Renal cortex interstitium (tissue), 11 donors: Measurements from ENCODE around the gene KMT2E. TPM values are rescaled to one million over a fixed set of nuclear protein-coding genes. Genes with fewer than 3 reads are reported as not detected.
A peak's percentile ranks its signal among the peaks of the same experiment; 100 is the strongest.

Experiments
- DNase-seq, 11 donors: peaks; one replicate each; pipeline ENCODE4 v3.0.0-alpha.2; 2013; ENCODE audit warnings: low read depth in 9 of 11, low spot score in 4 of 11; ENCODE audit errors: extremely low read depth in 1 of 11
- polyA plus RNA-seq, 3 donors: library from polyadenylated mRNA; unstranded; fragments of 120-200 nt; gene quantifications; one replicate each; pipeline ENCODE4 v1.2.1, GENCODE V29; 2013; ENCODE audit not compliant: insufficient read length in 3 of 3

Gene KMT2E
- polyA plus RNA-seq, 3 donors: 68.2 to 79.1 (median 74.6) TPM

DNA sequence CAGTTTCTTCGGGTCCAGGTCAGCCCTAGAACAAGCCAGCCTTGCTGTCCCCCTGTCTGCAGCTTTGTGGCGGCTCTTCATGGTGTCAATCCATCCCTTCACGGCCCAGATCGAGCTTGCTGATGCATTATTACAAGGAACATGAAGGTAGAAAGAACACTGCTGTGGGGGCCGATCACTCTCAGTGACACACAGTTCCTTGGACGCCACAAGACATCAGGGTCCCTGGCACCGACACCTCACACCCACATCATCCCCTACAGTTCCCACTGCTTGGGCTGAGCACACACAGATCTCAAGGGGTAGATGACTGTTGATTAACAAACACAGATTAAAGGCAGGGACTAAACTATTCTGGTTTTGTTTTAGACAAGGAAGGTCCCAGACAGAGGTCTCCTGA lies 119.4 kb downstream of the KMT2E start:
- no peak for DNase-seq

DNA sequence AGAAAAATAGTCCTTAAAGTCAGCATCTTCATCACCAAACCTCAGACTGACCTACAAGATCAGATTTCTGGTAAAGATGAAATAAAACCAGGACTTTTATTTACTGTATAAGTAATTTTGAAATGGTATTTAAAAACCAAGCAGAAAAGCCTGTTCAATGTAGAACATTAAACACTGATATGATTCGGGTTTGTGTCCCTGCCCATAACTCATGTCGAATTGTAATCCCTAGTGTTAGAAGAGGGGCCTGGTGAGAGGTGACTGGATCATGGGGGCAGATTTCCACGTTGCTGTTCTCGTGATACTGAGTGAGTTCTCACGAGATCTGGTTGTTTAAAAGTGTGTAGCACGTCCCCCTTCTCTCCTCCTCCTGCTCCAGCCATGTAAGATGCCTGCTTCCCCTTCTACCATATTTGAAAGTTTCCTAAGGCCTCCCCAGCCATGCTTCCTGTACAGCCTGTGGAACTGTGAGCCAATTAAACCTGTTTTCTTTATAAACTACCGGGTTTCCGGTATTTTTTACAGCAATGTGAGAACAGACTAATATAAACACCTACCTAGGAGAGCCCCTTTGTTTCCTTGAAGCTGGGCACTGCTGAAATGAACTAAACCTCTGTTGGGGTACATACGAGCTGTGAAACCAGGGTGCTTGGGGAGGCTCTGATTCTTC lies 120.1 kb downstream of the KMT2E start:
- no peak for DNase-seq

DNA sequence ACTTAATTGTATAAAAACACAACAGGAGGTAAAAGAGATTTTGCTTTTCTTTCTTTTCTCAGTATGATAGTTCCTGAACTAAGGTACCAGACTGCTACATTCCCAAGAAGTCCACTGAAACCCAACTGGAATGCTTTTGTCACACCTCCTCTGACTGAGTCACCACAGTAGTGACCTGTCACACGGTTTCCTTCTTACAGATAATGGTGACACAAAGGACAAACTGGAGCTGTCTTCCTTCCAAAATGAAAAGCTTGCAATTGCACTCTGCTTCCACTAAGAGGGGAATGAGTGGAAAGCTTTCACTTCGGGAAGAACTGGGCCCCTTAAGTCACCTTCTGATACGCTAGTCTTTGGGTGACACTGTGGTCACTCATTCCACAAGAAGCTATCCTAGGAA lies 122.2 kb downstream of the KMT2E start:
- DNase-seq: no peak

DNA sequence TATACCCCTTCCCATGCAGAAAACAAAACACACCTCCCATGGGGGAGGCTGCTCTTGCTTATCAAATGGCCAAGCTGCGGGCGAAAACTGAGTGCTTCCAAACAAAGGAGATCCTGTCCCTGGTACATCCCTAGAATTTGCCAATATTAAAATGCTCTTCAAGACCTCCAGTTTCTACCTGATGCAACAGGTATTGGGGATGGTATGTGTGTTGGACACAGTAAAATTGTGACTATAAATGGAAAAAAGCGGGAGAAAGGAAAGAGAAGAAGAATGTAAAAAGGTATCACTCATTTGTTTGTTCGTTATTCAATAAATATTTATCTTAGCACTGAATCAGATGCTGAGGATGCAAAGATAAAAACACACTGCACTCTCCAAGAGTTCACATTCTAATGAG lies 123.9 kb downstream of the KMT2E start:
- DNase-seq: no peak

DNA sequence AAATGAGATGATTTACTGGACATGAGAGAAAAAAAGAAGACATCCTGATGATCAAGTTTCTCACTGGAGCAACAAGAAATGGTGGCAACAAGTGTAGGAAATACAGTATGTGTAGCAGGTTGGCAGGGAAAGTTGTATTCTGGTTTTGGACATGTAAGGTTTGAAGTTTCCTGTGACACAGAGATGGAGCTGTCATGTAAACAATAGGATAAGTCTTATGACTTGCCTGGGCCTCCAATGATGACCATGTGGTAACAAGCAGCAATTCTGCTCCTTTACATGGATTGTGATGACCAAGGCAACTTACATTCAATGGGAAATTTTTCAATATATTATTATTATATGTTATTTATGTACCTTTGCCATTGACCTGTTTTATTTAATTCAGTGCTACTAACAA lies 125.4 kb downstream of the KMT2E start:
- no peak for DNase-seq

DNA sequence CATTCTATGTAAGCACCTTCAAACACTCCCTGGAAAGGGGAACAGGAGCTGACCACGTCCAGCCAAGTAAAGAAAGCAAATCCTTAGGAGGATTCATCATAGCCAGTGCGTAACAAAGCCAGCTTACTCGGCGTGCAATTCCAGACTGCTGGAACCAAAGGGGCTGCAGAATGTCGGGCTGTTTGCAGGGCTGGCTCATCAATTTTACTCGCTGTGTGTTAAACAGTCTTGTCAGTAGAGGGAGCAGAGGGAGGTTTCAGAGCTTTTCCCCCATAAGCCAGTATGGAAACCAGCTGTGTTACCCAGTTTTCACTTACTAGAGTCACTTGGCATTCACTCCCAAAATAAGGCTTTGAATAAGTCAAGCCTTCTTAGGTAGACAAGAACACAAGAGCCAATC lies 127.1 kb downstream of the KMT2E start:
- peak in 3 of 11 donors; percentile 13 to 31 (median 17) for DNase-seq

DNA sequence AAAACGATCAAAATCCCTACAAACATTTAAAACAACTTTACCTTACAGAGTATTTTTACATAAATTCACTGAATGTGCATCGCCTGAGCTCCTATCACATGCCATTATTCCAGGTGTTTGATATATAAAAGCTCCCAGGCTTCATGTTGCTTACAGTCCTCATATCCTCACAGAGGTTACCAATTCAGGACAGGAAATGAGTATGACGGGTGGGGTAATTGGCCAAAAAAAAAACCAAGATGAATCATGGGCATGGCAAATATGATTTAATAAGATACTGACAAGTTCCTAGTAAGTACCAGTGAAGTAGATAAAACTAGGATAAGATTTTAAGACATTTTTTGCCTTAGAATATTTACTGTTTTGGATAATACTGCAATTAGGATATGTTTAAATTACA lies 135.8 kb downstream of the KMT2E start:
- DNase-seq: no peak

DNA sequence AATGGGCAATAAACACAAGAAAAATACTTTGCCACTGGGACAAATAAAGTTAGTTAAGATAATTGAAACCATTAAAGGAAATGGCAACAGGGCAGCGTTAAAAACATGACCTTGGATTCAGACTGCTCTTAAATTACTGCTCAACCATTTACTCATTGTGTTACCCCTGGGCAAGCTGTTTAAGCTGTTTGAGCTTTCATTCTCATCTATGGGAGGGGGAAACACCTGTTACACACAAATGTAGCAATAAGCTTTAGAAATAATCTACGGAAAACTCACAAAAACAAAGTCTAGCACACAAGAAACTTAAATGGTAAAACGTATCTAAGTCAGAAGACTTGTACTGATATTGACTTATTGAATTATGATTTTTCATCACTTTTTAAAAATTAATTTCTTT lies 137.1 kb downstream of the KMT2E start:
- DNase-seq: no peak

DNA sequence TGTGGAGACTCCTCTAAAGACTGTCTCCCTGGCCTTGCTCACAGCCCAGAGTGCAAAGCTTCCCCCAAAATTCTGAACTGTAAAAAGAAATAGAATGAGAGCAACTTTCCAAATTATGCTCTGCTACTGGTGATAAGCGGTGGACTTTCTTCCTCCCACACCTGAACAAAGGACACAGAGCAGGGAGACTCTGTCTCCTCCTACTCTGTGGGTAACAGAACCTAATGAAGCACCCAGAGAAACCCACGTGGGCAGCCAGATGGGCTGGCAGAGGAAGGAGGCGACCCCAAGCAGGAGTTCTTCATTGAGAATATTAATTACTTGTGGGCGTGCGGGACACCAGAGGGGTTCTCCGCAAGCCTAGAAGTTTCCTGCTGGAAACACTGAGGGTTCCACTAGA lies 139.5 kb downstream of the KMT2E start:
- DNase-seq: no peak

DNA sequence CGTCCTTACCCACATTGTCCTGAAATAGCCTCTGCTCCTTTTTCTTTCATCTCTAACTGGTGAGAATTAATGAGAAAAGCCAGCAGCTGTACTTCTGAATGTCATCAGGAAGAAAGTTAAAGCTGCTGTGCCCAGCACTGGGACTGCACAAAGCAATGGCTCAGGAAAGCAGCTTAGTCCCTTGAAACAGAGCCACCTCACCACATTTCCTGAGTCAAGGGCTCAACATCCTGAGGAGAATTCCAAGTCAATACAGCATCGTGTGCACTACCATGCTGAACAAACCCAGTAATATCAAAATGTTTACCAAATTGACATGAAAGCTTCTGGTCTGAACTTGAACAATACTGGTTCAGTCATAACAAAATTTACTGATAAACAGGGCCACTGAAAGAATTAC lies 140.1 kb downstream of the KMT2E start:
- no peak for DNase-seq

DNA sequence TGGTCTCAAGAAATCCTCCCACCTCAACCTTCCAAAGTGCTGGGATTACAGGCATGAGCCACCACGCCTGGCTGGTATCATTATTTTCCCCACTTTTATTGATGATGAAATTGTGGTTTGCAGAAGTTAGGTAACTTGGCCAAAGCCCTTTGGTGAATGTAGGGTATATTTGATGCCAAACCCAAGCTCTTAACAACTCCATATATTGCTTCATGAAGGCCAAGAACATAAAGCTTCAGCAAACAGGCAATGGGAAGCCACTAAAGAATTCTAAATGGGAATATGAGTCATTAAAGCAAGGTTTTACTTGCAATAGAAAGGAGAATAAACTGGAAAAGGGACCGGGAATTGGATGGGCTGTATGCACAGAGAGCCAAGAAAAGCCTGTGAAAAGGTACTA lies 142.7 kb downstream of the KMT2E start:
- DNase-seq: no peak

DNA sequence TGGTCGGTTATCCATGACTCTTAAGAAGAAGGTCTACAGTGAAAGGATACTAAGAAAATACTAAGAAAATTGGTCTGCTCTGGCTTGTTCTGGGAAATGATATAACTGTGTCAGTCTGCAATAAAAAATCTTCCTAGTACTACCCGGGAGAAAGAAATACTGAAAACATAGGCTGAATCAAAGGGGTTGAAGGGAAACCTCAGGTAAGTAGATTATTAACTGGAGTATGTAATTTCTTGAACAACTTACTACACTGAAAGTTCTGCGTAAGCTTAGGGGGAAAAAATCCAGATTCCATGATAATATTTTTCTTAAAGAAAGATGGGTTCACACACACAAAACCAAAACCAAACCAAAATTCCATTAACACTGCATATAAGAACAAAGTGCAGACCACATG lies 143.3 kb downstream of the KMT2E start:
- DNase-seq: no peak

DNA sequence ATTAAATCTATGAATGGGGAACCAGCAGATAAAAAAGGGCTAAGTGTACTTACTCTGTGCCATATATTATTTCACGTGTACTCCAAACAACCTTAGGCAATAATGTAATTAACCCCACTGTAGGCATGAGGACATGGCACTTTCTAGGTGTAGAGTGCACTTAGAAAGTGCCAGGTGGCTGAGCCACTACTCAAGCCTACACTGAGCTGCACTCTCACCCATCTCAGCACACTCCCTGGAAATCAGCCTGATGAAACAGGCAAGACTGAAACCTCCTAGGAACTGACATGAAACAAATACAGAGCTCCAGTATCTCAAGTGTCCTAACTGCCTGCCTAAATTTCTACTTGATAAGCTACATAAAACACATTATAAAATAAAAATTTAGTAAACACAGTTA lies 147.4 kb downstream of the KMT2E start:
- DNase-seq: no peak
